Activated CD4-positive, alpha-beta T cell treated with anti-CD3 and anti-CD28 coated beads for 24 hours (primary cell): ENCODE results near the gene MGMT.

ENCODE experiments used
- DNase-seq, 2 donors: peaks; one replicate each; pipeline ENCODE4 v3.0.0-alpha.2; 2020; ENCODE audit warnings: low read depth in 2 of 2

Gene MGMT

GRCh38 chr10:129772468-129773358 is 305.7 kb downstream of the MGMT start:
- no peak for DNase-seq

GRCh38 chr10:129773359-129773990 is 306.4 kb downstream of the MGMT start:
- no peak for DNase-seq

GRCh38 chr10:129774082-129774735 is 307.2 kb downstream of the MGMT start:
- DNase-seq: no peak

- no peak for DNase-seq
These were observed 307.8 kb downstream of the MGMT start for GRCh38 chr10:129774736-129775401.

GRCh38 chr10:129775681-129776080 is 308.6 kb downstream of the MGMT start:
- DNase-seq: no peak

GRCh38 chr10:129777687-129778086 is 310.6 kb downstream of the MGMT start:
- DNase-seq: no peak

- DNase-seq: no peak
These were observed 311.5 kb downstream of the MGMT start for GRCh38 chr10:129778571-129778970.

GRCh38 chr10:129779126-129780111 is 312.4 kb downstream of the MGMT start:
- no peak for DNase-seq

- DNase-seq: no peak
These were observed 313.2 kb downstream of the MGMT start for GRCh38 chr10:129780198-129780597.

GRCh38 chr10:129780901-129781795 is 314.1 kb downstream of the MGMT start:
- no peak for DNase-seq

- DNase-seq: no peak
These were observed 317.2 kb downstream of the MGMT start for GRCh38 chr10:129784291-129784690.

GRCh38 chr10:129784891-129785290 is 317.9 kb downstream of the MGMT start:
- DNase-seq: no peak

GRCh38 chr10:129785536-129785981 is 318.5 kb downstream of the MGMT start:
- DNase-seq: no peak

- DNase-seq: no peak
These were observed 319.2 kb downstream of the MGMT start for GRCh38 chr10:129786216-129786615.

- DNase-seq: no peak
These were observed 320.5 kb downstream of the MGMT start for GRCh38 chr10:129787557-129787956.

- DNase-seq: no peak
These were observed 321.2 kb downstream of the MGMT start for GRCh38 chr10:129788215-129788614.

- no peak for DNase-seq
These were observed 323.8 kb downstream of the MGMT start for GRCh38 chr10:129790715-129791446.

- no peak for DNase-seq
These were observed 325.1 kb downstream of the MGMT start for GRCh38 chr10:129792141-129792540.

GRCh38 chr10:129792864-129793263 is 325.8 kb downstream of the MGMT start:
- no peak for DNase-seq
